Astrocyte of the hippocampus (primary cell): ENCODE measurements around the gene IQCF2.
A peak's percentile ranks its signal among the peaks of the same experiment; 100 is the strongest.
"Not testable (repeated sequence)": the region's sequence is repeated elsewhere in the genome, so short reads cannot be mapped to it uniquely, and the experiment has no call there.

Experiments
- DNase-seq: peaks from one replicate; pipeline ENCODE4 v3.0.0; 2011; ENCODE audit warnings: low read depth, low spot score

IQCF2 gene

GRCh38 chr3:51876186-51876585 lies 14.8 kb downstream of the IQCF2 start:
- no peak for DNase-seq

DNA sequence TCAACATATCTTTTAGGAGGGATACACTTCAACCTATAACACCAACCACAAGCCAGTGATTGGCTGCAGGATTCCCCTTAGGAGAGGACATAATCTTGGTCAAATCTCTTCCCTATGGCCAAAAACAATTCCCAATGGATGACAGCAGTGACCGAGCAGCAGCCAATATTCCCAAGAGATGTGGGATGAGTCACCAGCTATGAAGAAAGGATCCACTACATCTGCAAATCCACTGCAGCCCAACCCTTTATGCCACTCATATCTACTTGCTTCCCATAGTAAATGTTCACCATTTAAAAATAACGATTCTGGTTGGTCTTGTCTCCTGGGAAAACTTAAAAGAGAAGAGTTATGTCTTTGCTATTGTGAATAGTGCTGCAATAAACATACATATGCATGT lies 18.5 kb downstream of the IQCF2 start:
- no peak for DNase-seq

DNA sequence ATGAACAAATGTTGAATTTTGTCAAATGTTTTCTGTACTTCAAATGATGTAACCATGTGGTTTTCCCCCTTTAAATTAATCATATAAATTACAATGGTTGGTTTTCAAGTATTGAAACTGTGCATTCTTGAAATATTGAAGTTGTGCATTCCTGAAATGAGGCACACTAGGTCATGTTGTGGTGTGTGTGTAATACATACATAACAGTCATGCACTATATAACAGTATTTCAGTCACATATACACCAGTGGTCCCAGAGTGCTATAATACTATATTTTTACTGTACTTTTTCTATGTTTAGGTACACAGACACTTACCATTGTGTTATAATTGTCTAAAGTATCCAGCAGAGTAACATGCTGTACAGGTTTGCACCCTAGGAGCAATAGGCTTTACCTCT lies 25.0 kb downstream of the IQCF2 start:
- no peak for DNase-seq

DNA sequence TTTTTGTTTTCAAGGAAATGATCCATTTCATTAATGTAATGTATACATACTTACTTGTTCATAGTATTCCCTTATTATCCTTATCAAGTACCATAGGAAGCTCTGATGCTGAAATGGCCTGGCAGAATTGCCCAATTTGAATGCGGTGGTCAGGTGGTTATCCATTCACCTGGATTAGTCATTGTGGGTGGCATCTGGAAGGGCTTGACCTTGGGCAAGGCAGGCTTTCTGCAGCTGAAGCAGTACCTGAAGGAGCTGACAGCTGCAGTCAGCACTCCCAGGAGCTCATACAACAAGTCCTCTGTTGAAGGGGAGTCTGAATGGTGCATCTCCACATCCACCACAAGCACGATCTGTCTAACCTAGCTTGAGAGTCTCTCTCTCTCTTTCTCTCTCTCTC lies 26.2 kb downstream of the IQCF2 start:
- DNase-seq, result no peak

DNA sequence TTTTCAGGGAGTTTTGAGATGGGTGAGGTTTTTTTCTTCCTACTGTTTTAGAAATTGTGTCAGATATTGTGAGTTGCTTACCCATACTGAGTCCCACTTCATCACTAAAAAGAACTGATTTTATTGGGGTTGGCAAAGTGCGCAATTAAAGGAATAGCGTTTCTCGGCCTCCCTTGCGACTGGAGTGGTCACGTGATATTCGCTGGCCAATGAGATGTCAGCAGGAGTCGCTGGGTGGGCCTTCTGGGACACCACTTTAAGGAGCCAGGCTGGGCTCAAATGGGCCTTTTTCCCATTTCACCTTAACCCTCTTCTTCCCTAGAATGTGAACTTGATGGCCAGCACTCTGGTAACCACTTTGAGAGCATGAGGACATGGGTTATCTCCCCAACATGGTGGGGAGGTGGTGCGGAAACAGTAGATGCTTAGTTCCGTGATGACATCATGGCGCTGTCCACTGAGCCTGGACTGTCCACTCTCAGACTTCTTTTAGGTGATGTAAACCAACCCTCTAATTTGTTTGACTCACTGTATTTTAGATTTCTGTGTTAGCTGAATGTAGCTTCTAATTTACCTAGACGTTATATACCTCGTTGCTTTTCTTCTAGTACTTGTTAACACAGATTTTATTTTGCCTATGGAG lies 27.2 kb downstream of the IQCF2 start:
- DNase-seq, result no peak

DNA sequence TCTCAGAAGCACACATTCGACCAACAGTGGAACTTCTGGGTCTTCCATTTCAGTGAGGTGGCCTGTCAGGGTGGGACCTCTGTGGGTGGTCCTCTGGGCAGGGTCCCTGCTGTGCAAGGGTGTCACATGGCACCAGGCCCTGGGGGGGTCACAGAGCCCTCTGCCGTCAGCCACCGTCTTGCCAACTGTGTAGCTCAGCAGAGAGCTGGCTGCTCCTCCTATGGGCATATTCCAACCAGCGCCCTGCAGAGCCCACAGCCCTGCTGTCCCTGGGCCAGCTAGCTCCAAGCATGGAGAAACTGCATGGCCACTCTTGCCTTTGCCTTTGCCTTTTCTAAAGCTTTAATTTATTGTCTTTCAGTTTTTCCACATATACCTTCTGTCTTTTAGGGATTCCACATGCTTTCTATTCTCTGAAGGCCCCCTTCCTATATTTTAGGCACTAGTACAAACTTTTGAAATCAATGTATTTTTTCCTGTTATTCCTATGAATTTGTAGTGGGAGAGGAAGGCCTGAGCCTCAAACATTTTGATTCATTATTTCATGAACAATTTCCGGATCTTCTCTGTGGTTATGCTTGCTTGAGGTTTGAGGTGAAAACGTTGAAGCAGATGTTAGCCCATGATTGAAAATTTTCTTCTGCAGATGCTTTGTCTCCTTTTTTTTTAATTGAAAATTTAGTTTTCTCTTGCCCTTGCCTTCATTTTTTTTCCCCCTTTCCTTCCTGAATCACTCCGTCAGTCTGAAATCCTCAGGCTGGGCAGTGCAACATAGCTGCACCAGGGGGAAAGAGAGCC lies 30.0 kb downstream of the IQCF2 start:
- DNase-seq, result no peak

DNA sequence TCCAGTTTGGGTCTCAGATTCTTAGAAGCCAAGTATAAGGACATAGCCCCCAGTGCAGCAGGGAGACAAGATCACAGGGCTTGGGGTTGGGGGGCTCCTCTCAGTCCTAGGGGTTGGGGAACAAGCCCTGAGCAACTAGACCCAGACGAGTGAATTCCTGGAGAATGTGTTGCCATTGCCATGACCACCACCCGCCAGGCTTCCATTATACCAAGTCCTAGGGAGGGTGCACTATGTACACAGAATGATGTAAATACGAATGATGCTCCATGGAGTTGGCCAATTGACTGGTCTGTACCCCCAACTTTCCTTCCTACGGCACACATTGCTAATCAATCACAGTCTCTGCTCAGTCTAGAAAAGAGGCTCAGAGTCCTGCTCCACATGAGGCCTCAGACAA lies 33.0 kb downstream of the IQCF2 start:
- DNase-seq, result no peak

GRCh38 chr3:51894939-51895338 lies 33.5 kb downstream of the IQCF2 start:
- DNase-seq, result no peak

GRCh38 chr3:51896607-51897305 lies 35.3 kb downstream of the IQCF2 start:
- no peak for DNase-seq

DNA sequence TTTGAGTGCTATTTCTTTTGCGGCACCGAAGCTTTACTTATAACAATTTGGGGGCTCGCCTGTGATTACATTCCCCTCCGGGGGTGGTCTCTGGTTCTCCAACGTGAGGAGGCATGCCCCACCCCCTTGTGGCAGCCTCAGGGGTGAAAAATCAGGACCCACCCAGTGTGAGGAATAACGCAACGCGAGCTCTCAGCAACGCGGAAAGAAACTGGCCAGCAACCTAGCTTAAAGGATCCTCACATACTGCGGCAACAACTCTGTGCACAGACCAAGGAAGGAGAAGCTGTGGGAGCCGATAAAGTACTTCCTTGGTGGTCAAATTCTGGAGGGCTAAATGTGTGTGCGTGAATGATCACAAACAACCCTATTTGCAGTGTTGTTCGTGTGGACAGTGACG lies 36.0 kb downstream of the IQCF2 start:
- no peak for DNase-seq

DNA sequence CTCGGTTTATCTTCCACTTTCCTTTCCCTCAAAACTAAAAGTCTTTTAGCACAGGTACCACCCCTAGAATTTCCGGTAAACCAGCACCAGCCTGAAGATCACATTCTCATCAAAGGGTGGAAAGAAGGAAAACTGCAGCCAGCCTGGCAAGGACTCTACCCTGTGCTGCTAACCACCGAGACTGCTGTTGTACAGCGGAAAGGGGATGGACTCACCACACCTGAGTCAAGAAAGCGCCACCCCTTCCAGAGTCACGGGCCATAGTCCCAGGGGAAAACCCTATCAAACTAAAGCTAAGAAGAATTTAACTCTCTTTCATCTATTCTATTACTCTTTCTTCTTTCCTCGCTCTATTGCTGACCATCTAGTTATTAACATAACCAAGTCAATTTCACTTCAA lies 38.6 kb downstream of the IQCF2 start:
- not testable (repeated sequence) for DNase-seq

DNA sequence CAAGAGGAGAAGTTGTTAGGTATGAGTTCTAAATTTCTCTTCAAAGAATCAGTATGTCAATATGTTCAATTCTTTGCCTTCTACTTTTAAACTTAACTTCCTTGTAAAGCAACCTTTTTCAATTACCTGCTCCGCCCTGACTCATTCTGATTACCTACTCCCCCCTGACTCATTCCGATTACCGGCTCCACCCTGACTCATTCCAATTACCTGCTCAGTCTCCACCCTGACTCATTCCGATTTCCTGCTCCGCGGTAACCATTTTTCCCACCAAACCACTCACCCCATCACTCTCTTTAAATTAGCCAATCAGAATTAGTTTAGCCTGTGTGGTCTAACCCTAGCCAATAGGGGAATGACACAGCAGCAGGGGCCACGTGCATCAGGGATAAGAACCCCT lies 40.9 kb downstream of the IQCF2 start:
- DNase-seq, result peak; percentile 9

GRCh38 chr3:51904034-51904823 lies 42.8 kb downstream of the IQCF2 start:
- DNase-seq, result no peak

GRCh38 chr3:51908026-51908425 lies 46.6 kb downstream of the IQCF2 start:
- DNase-seq, result no peak
